B cell (primary cell): ENCODE measurements around the gene NOXO1. TPM values are rescaled to one million over a fixed set of nuclear protein-coding genes. Genes with fewer than 3 reads are reported as not detected.

Experiments
- ATAC-seq: fragments of 200-7000 bp; cut with Tn5 transposase; one replicate; pipeline ENCODE4 v1.10.0; 2021; ENCODE audit warnings: low read depth, mild to moderate bottlenecking, moderate number of reproducible peaks, moderate library complexity
- CTCF ChIA-PET: fragments of 350-600 bp; sonication (Branson Sonifier 250); formaldehyde crosslinking; loops from one replicate; lab custom pipeline; 2021; ENCODE audit warnings: antibody characterized with exemption, inconsistent platforms; lab: Charles Lee
- POLR2A ChIA-PET: fragments of 350-600 bp; sonication (Branson Sonifier 250); formaldehyde crosslinking; loops from one replicate; lab custom pipeline; 2021; ENCODE audit warnings: antibody characterized with exemption; lab: Charles Lee
- DNase-seq: peaks from one replicate; pipeline ENCODE4 v3.0.0; 2013
- H2AFZ ChIP-seq: 2 replicates; pipeline ENCODE4 v1.6.1; 2012; ENCODE audit warnings: mild to moderate bottlenecking, low read depth, low read length; ENCODE audit not compliant: insufficient read depth, poor library complexity, severe bottlenecking
- H3K27ac ChIP-seq, 2 donors: 1 replicate in 1 of 2; 2 replicates in 1 of 2; pipeline ENCODE4 v1.5.1; 2012 to 2013; ENCODE audit warnings: low read length in 2 of 2, mild to moderate bottlenecking in 2 of 2, moderate library complexity in 1 of 2
- H3K27me3 ChIP-seq, 4 experiments: fragments of 200-600 bp in 1 of 4; sonication (generic) in 1 of 4; replicated peaks in 1 of 4; 1 replicate in 2 of 4; 2 replicates in 2 of 4; pipeline versions ENCODE4 v1.6.1 to v1.7.0; 2013 to 2016; ENCODE audit warnings: low read length in 3 of 4, mild to moderate bottlenecking in 2 of 4, mixed read lengths in 1 of 4, moderate library complexity in 1 of 4; ENCODE audit not compliant: insufficient read depth in 4 of 4, control insufficient read depth in 3 of 4; ENCODE audit errors: control extremely low read depth in 1 of 4
- H3K36me3 ChIP-seq, 2 experiments: replicated peaks in 1 of 2; 1 replicate in 1 of 2; 2 replicates in 1 of 2; pipeline versions ENCODE4 v1.6.1 to v1.7.1; 2013; ENCODE audit warnings: low read length in 1 of 2; ENCODE audit not compliant: insufficient read depth in 2 of 2, control insufficient read depth in 1 of 2; ENCODE audit errors: control extremely low read depth in 1 of 2, extremely low read depth in 1 of 2
- H3K4me1 ChIP-seq, 2 donors: fragments of 200-600 bp in 1 of 2; sonication (generic) in 1 of 2; 1 replicate in 1 of 2; 2 replicates in 1 of 2; pipeline versions ENCODE4 v1.5.1 to v1.6.1; 2013 to 2017; ENCODE audit warnings: low read length in 2 of 2; ENCODE audit not compliant: control insufficient read depth in 2 of 2, insufficient read depth in 2 of 2
- H3K4me2 ChIP-seq: replicated peaks from 2 replicates; pipeline ENCODE3; 2012; ENCODE audit warnings: mild to moderate bottlenecking, low read depth, low read length; ENCODE audit not compliant: poor library complexity, severe bottlenecking
- H3K4me3 ChIP-seq, 5 experiments: fragments of 200-600 bp in 1 of 5; sonication (generic) in 1 of 5; 1 replicate in 3 of 5; 2 replicates in 2 of 5; pipeline versions ENCODE4 v1.5.1 to v1.7.0; 2011 to 2016; ENCODE audit warnings: low read length in 4 of 5, mild to moderate bottlenecking in 4 of 5, low read depth in 2 of 5, control low read depth in 1 of 5, moderate library complexity in 1 of 5; ENCODE audit not compliant: insufficient read depth in 1 of 5; ENCODE audit errors: control extremely low read depth in 1 of 5, extremely low read depth in 1 of 5
- H3K79me2 ChIP-seq: fragments of 200-600 bp; sonication (generic); one replicate; pipeline ENCODE4 v1.6.0; 2016; ENCODE audit warnings: low read length; ENCODE audit not compliant: control insufficient read depth, insufficient read depth
- H3K9ac ChIP-seq: fragments of 200-600 bp; sonication (generic); 2 replicates; pipeline ENCODE4 v1.6.1; 2017; ENCODE audit warnings: mild to moderate bottlenecking, low read length, moderate library complexity
- H3K9me3 ChIP-seq, 3 donors: one replicate each; pipeline versions ENCODE4 v1.6.1 to v1.7.1; 2013; ENCODE audit warnings: low read length in 2 of 3; ENCODE audit not compliant: control insufficient read depth in 2 of 3, insufficient read depth in 1 of 3; ENCODE audit errors: control extremely low read depth in 1 of 3
- H4K20me1 ChIP-seq: 2 replicates; pipeline ENCODE4 v1.6.0; 2012; ENCODE audit warnings: mild to moderate bottlenecking, low read length; ENCODE audit not compliant: insufficient read depth, control insufficient read depth, poor library complexity, severe bottlenecking
- H3K27ac Mint-ChIP-seq: one replicate; pipeline ENCODE4 v1.8.0; 2021; ENCODE audit warnings: mixed read lengths
- H3K27me3 Mint-ChIP-seq: one replicate; pipeline ENCODE4 v1.8.0; 2021; ENCODE audit warnings: mixed read lengths
- H3K4me1 Mint-ChIP-seq: one replicate; pipeline ENCODE4 v1.8.0; 2021; ENCODE audit warnings: mixed read lengths
- H3K4me3 Mint-ChIP-seq: one replicate; pipeline ENCODE4 v1.8.0; 2021; ENCODE audit warnings: mixed read lengths
- H3K9me3 Mint-ChIP-seq: one replicate; pipeline ENCODE4 v1.8.0; 2022; ENCODE audit warnings: mixed read lengths; ENCODE audit not compliant: insufficient read depth
- EZH2 ChIP-seq: IDR thresholded peaks from 2 replicates; pipeline ENCODE4 v1.6.1; 2012; ENCODE audit warnings: borderline replicate concordance, low read depth, mild to moderate bottlenecking, moderate library complexity, low read length; ENCODE audit not compliant: insufficient read depth, poor library complexity, severe bottlenecking
- WGBS: methylation state at CpG from one replicate; pipeline ENCODE4 v1.1.5; 2013; ENCODE audit warnings: missing lambda C conversion rate; ENCODE audit not compliant: insufficient coverage; 5-methylcytosine and 5-hydroxymethylcytosine counted together
- intact Hi-C: fragments of 100-400 bp; cut with micrococcal nuclease; formaldehyde crosslinking; loops from one replicate; pipeline ENCODE4 v1.10.0; 2022
- polyA plus RNA-seq: library from polyadenylated mRNA; depleted of rRNA; stranded (reverse); fragments of >200 nt; gene quantifications from 2 replicates; pipeline ENCODE4 v1.2.3, GENCODE V29; 2012
- total RNA-seq, 2 donors: library from RNA; stranded (reverse); fragments of 120-200 nt in 1 of 2; gene quantifications; 1 replicate in 1 of 2; 2 replicates in 1 of 2; pipeline versions ENCODE4 v1.2.3 to v1.2.4, GENCODE V29; 2013 to 2022
- TF ChIP-seq, protein P1 (sequence below): fragments of 200-600 bp; IDR thresholded peaks from one replicate; pipeline ENCODE4 v1.8.0; 2022; ENCODE audit warnings: antibody characterized with exemption, mild to moderate bottlenecking

The NOXO1 gene
- total and polyA plus RNA-seq, 2 donors (not counting 1 experiment from before 2014, with no cell fraction given) = 0.30 to 0.74 TPM

- H3K36me3 ChIP-seq = peaks cover 0 to 10% of the 10 kb centered on the region in 2 experiments
- no peaks in the 10 kb centered on the region for H3K27me3 ChIP-seq
- 10% methylated on average over 60 of the region's 67 CpGs for WGBS
- H3K9me3 ChIP-seq = peaks cover 0 to 13% (median 0%) of the 10 kb centered on the region in 3 donors
- H3K4me1 ChIP-seq = peaks cover 31 to 46% of the 10 kb centered on the region in 2 donors
- H3K79me2 ChIP-seq = no peaks in the 10 kb centered on the region
- peak within 1 kb of the TSS; percentile 56 for H2AFZ ChIP-seq
- intact Hi-C loops = loop anchor here (2.0 to 10.0 kb wide), 3 partner anchors 25 to 788 kb away; partner anchors contain the start of genes ELOB, MSRB1 and RPS2
- peak within 1 kb of the TSS; percentile 100 for H3K4me2 ChIP-seq
- peak within 1 kb of the TSS; percentile 86 to 92 for H3K27ac ChIP-seq
- H3K4me3 ChIP-seq = peak within 1 kb of the TSS in 4 of 5 experiments; percentile 65 to 93 (median 69)
- peak; percentile 65 for DNase-seq
- no peaks in the 10 kb centered on the region for H3K9me3 Mint-ChIP-seq
- peaks cover 43% of the 10 kb centered on the region for H3K4me1 Mint-ChIP-seq
- ChIA-PET POLR2A (interaction anchor here (1.1 kb wide), 1 partner anchor 166 kb away, joined by 3 read pairs; the partner anchor contains the start of gene TRAF7), CTCF (interaction anchor here (1.1 kb wide), 1 partner anchor 25 kb away, joined by 3 read pairs; the partner anchor contains the start of gene RPS2)
- peak within 1 kb of the TSS; percentile 90 for H3K9ac ChIP-seq
- no peak for ATAC-seq
- H3K4me3 Mint-ChIP-seq = peak within 1 kb of the TSS; percentile 91
- no peaks in the 10 kb centered on the region for H4K20me1 ChIP-seq
- TF ChIP-seq EZH2 = no peak
- TF ChIP-seq, protein P1, sequence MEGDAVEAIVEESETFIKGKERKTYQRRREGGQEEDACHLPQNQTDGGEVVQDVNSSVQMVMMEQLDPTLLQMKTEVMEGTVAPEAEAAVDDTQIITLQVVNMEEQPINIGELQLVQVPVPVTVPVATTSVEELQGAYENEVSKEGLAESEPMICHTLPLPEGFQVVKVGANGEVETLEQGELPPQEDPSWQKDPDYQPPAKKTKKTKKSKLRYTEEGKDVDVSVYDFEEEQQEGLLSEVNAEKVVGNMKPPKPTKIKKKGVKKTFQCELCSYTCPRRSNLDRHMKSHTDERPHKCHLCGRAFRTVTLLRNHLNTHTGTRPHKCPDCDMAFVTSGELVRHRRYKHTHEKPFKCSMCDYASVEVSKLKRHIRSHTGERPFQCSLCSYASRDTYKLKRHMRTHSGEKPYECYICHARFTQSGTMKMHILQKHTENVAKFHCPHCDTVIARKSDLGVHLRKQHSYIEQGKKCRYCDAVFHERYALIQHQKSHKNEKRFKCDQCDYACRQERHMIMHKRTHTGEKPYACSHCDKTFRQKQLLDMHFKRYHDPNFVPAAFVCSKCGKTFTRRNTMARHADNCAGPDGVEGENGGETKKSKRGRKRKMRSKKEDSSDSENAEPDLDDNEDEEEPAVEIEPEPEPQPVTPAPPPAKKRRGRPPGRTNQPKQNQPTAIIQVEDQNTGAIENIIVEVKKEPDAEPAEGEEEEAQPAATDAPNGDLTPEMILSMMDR = no peak
- peak within 1 kb of the TSS; percentile 97 for H3K27ac Mint-ChIP-seq
- H3K27me3 Mint-ChIP-seq = no peaks in the 10 kb centered on the region
These were observed 8.2 kb upstream of the NOXO1 start, which contains the start of gene SYNGR3 for GRCh38 chr16:1989209-1990100. Gene SYNGR3 (plus strand): TSS chr16:1989970. CDS start chr16:1990103, 133 bp downstream.
